Stimulated activated CD4-positive, alpha-beta T cell treated with anti-CD3 and anti-CD28 coated beads, TNF-alpha, amount 100 ng/mL, for 24 hours (primary cell): Measurements from ENCODE around the gene UMODL1.

Source experiments
- DNase-seq, 3 experiments: peaks; one replicate each; pipeline ENCODE4 v3.0.0-alpha.2; 2020; ENCODE audit warnings: low read depth in 3 of 3

UMODL1 gene

DNA sequence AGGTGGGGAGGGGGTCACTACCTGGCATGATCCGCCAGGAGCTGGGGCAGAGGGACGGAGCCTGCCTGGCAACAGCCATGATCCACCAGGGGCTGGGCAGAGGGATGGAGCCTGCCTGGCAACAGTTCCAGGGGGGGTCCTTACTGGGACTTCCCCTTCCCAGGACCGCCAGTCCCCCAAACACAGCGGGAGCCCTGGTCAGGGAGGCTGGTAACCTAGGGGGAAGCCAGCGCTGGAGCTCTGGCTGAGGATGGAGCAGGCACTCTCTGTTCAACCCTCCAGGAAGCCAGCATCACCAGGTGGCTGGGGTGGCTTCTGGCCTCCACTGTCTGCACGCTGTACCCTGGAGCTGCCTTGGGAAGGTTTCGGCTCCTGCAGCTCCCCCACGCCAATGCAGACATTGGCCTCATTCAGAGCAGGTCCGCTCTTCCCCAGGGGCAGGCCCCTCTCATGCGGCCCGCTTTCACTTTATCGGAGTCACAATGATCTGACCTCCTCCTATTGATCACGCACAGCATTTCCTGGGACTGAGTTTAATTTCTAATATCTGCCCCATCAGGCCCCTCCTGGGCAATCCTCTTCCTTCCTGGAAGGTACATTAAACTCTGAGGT, 79.5 kb downstream of the UMODL1 start:
- DNase-seq: no peak

DNA sequence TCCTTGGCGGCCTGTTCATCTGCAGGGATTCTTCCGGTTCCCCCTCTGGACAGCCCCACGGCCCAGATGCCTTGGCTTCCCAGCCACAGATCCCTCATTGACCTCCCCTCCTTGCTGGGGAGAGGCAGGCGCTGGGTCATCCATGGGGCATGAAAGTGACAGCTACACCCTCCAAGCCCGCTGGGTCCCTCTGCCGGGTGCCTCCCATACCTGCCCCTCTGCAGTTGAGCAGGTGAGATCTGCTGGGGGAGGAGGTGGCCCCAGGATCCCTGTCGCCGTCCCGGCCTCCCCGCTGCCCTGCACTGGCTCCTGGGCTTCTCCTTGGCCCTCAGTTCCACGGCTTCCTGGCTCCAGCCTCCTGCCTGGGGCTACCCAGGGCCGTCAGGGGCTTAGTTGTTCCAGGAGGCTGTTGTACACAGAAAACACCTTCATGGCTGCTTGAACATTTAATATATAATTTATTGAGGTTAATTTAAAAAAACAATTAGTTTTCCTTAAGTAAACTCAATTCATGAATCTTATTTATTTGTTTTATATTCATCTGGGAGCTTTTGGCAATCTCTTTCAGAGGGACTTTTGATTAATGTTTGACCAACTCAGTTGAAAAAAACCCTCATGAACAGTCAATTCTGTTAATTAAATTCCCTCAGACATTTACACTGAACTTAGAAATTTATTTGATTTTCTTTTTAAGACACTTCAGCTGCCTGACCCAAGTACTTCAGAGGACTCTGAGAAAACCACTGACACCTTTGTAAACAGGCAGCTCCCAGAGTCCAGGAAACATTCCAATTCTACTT, 80.2 kb downstream of the UMODL1 start:
- DNase-seq: no peak

DNA sequence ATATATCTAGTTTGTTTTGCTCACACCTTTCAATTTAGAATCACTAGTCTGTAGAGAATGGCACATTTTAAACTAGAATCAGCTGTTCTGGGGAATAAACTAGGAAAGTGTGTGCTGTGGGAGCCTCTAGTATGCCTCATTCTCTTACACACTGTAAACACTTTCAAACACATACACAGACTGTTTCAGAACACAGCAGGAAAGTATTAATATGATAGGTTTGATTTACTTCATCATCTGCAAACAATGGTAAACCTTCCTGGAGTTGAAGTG, 80.8 kb downstream of the UMODL1 start:
- no peak for DNase-seq

DNA sequence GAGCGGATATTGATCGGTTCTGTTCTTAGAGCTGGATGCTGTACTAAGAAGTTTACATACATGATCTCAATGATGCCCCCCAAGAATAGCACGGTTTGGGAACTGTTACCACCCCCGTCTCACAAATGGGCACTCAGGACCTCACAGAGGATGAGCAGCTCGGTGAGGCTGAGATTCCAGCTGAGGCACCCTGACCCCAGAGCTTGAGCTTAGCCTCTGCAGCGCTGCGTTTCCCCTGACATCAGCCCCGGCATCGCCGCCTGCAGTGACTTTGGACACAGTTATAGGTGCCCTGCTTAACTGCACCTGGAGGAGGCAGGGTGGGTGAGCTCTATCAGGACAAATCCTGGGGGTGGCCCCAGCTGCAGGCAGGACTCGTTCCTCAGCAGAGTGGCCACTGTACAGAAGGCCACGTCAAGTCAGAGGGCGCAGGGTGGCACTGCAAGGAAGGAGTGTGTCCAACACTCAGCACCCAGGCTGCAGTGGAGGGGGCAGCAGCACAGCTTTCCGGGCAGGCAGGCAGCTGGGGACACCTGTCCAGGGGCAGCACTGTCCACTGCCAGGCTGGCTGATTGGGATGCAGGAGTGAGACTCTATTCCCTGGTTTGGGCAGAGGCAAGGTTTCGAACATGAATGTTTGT, 82.0 kb downstream of the UMODL1 start:
- DNase-seq: no peak

DNA sequence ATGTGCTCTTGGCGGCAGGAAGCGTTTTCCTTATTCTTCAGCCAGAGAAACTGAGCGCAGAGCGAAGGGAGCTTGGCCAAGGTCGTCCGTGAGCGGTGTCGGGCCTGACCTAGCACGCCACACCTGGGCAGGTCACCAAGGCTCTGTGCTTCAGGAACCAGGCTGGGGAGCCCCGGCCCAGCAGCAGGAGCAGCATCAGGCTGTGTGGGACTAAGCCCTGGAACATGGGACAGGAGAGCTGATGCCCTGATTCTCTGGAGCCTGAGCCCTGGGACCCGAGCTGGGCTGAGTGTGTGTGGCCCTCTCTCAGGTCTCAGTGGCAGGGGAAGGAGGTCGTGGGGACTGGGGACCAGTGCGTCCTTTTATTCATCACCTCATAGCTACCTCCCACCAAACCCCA, 82.6 kb downstream of the UMODL1 start:
- DNase-seq: no peak

DNA sequence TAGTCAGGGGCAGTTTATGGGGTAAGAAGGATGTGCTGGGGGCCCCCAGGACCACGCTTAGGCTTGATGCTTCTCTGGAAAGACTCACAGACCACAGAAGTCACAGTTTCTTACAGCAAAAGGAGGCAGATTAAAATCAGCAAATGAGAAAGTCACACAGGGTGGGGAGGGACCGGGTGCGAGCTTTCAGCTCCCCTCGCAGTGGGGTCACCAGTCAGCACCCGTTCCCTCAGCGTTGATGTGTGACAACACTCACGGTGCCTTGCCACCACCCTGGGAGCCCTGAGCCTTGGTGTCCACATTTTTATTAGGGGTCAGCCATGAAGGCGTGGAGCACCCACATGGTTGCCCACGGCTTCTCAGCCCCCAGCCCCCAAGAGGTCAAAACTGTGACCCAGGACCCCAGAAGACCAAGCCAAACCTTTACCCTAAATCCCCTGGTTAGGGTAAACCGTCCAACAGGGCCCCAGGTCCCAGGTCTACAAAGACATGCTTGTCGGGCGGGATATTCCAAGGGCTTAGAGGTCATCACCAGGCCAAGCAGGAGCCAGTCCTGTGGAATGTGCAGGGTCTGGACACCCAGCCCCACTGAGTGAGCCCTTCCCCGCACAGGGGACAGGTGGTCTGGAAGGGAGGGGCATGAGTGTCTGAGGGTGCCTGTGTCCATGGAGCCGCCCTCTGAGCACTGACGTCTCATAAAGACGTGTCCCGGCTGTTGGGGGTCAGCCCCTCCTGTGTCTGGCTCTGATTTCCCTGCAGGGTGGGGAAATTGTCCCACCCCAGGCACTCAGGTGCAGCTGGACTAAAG, 83.3 kb downstream of the UMODL1 start:
- no peak for DNase-seq

DNA sequence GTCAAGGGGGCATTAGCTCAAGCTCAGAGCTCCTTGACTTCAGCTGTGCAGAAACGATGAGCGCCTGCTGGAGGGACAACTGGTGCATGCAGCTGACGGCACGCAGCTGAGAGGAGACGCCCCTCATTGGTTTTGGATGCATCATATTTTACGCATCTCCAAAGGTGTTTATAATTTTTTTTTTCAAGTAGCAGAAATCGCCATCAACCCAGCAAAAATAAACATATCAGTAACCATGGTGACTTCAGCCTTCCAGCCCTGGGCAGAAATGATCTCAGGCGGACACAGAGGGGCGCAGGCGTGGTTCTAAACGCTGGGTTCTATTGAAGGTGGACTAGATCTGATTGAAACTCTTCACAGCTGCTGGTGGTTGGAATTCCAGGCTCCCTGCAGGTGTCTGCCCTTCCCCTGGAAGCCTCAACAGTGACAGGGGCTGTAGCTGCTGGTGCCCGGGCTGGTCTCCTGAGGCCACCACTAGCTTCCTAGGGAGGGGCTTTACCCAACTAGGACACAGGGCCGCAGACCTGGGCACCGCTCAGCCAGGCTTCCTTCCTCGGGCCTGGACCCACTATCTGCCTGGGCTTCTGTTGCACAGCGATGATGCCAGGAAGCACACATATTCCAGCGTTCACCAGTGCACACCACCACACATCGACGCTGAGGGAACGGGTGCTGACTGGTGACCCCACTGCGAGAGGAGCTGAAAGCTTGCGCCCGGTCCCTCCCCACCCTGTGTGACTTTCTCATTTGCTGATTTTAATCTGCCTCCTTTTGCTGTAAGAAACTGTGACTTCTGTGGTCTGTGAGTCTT, 84.1 kb downstream of the UMODL1 start:
- no peak for DNase-seq

DNA sequence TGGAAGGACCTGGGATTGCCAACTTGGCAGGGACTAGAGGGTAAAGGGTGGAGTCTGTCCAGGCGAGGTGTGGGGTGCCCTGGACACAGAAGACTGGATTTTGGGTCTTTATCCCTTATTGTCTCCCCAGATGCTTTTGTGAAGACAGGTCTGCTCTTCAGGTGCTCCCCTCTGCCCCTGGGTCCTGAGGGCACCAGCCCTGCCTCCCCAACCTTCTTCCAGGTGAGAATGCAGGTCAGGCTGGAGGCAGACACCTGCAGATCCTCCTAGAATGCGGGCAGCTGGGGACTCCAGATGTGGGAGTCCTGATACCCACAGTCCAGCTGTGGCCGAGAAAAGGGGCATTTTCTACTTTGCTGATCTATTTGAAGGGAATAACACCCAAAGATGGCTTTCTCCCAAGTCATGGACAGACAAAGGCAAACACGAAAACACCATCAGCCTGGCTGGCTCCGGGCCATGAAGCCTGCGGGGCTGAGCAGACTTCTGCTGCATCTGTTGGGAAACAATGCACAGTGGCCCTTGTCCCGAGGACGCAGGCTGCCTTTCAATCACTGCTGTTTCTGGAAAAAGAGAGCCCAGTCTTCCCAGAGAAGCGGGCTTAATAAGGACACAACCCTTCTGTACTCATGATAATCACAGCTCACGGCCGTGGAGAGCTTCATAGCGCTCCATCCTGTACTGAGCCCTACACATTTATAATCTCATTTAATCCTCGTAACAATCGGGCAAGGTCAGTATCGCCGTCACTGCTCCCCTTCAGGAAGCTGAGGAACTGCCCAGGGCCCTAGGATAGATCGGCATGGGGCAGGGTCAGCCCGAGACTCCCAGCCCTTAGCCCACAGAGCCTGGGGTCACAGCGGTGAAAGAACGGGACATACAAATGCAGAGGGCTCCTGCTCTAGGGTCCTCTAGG, 85.8 kb downstream of the UMODL1 start:
- DNase-seq: no peak

DNA sequence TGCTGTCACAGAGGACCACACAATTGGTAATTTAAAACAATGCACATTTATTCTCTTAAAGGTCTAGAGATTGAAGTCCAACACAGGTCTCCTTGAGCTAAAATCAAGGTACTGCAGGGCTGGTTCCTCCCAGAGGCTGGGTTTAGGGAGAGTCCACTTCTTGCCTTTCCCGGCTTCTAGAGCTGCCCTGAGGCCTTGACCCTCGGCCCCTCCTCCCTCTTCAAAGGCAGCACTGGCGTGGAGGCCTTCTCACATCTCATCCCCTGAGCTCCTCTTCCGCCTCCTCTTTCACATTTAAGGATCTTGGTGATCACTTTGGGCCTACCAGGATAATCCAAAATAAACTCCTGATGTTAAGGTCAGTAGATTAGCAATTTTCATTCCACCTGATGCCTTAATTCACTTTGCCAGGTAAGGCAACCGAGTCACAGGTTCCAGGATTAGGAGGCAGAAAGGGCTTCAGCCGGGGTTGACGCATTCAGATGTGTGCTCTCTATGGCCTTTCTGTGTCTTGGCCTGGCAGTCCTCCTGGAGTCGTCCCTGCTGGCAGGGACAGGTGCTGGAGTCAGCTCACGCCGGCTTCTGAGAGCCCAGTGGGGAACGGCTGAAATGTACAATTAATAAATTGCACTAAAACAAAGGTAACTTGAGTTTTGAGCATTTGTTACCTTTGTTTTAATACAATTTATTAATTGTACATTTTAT, 86.6 kb downstream of the UMODL1 start:
- no peak for DNase-seq

DNA sequence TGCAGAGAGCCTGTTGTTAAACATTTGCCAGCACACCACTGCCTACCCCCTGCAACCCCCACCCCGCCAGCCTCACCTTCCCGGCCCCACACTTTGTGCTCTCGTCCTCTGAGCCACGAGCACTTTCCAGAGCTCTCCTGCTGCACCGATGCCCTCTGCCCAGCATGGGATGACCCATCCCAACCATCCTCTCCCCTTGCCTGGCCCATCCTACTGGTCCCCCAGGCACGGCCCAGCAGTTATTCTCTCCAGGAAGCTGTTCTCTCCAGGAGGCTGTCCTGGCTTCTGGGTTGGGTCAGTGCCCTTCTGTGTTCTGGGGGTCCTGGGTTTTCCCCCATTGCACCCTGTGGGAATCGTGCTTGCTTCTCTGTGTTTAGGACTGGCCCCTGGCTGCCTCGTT, 87.7 kb downstream of the UMODL1 start:
- no peak for DNase-seq

DNA sequence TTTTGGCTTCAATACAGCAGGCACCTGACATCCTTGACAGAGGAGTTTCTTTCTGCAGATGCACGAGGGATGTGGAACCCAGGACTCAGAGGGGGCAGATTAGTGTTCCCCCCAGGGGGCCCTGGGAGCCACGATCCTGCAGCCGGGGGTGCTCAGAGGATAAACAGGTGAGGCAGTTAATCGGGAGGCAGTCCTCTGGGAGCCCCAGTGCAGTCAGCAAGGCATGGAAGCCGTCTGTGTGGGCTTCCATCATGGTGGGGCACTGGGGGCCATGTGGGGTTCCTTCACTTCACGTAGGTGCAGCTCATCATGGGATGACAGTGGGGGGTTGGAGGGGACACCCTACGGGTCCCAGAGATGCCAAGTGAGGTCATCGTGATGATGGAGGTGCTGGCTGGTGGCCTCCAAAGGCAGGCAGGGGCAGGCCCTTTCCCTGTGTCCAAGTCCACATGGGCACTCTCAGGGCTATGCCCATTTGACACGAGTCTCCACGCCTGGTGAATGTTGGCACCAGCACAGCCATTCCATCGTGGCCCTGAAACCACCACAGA, 88.5 kb downstream of the UMODL1 start:
- DNase-seq: no peak

DNA sequence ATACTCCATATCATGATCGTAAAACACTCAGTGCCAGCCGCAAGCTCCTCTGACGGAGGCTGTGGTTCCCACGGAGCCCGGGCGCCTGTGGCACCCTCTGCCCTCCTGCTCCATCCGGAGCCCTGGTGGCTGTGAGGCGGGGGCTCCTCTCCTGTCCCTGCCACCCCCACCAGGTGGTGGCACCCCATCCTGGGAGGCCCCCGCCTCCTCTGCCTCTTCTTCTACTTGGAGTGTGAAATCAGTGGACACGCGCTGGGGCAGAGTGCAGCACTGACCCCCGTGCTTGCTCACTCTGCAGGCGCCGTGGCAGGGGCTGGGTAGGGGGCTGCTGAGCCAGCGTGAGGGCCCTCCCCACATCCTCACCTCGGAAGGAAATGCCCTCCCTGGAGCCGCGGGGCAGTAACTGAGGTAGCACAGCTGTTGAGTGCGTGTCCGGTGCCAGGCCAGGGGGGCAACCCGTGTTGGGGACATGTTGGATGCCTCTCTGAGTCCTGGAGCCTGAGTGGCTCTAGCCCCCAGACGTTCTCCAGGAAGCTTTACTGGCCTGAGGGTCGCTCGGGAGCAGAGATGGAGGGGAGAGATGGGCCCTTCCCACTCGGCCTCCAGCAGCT, 89.1 kb downstream of the UMODL1 start:
- DNase-seq: no peak

DNA sequence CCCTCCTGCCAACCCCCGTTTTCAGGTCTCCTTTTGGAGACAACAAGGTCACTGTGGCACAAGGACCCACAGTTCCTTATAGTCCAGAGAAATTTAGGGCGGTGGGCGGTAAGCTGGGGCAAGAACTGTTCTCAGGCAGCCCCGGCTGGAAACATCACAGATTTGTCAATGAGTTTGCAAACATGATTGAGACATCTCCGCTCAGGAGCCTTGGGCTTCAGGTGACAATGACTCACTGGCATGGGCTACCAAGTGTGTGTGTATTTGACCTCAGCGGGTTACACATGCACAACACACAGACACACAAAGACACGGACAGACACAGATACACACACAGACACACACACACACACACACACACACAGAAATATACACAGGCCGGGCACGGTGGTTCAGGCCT, 89.6 kb downstream of the UMODL1 start:
- no peak for DNase-seq

DNA sequence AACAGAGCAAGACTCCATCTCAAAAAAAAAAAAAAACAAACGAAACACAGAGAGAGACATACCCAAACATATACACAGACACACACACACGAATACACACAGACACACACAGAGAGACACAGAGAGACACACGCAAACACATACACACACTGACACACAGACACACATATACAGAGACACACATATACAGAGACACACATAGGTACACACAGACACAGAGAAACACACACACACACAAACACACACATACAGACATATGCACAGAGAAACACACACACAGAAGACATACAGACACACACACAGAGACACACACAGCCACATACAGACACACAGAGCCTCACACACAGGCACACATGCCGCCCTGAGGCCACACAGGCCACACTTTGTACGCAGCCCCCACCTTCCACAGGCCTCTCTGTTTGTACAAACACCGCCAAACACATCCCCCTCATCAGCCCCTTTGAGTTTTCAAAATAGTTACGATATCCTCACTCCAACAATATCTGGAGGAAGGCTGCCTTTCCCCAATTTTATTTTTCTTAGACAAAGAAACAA, 90.4 kb downstream of the UMODL1 start:
- no peak for DNase-seq

DNA sequence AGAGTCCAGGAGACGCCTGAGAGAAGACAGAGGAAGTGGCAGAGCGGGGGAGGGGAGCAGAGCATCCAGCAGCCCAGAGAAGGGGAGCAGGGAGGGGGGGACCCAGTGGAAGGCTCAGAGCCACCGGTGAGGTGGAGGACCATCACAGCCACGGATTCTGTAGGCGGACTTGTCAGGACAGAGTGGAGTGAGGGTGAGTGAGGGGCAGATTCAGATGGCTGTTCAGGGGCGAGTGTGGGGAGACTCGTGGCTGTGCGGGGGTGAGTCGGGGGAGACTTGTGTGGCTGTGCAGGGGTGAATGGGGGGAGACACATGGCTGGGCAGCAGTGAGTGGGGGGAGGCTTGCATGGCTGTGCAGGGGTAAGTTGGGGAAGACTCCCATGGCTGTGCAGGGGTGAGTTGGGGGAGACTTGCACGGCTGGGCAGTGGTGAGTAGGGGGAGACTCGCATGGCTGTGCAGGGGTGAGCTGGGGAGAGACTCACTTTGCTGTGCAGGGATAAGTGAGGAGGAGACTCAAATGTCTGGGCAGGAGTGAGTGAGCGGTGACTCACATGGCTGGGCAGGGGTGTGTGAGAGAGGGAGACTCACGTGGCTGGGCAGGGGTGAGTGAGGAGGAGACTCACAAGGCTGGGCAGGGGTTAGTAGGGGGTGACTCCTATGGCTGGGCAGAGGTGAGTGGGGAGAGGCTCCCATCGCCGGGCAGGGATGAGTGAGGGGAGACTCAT, 91.0 kb downstream of the UMODL1 start:
- no peak for DNase-seq

DNA sequence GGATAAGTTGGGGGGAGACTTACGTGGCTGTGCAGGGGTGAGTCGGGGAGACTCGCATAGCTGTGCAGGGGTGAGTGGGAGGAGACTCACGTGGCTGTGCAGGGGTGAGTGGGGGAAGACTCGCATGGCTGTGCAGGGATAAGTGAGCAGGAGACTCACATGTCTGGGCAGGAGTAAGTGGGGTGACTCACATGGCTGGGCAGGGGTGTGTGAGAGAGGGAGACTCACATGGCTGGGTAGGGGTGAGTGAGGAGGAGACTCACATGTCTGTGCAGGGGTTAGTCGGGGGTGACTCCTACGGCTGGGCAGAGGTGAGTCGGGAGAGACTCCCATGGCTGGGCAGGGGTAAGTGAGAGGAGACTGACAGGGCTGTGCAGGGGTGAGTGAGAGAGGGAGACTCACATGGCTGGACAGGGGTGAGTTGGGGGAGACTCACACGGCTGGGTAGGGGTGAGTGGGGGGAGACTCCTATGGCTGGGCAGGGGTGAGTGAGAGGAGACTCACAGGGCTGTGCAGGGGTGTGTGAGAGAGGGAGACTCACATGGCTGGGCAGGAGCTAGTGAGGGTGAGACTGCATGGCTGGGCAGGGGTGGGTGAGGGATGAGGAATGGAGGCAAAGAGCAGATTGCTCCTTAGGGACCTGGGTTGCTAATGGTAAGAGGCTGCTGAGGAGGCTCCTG, 91.9 kb downstream of the UMODL1 start:
- no peak for DNase-seq

DNA sequence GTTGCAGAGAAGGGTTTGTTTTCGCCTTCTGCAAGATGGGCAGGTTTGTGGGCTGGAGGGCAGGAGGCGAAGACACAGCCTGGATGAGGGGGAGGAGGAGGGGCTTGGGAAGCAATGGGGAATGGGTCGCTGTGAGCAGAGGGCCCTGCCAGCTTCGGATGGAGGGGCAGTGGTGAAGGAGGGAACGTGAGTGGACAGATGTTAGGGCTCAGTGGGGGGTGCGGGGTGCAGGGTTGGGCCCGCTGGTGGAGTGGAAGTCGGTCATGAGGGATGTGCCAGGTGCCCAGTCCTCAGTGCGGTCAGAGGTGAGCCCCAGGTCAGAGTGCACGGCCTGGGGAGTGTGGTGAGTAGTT, 92.4 kb downstream of the UMODL1 start:
- no peak for DNase-seq
